OCI-M1 (cell line): Measurements from ENCODE around the gene ZNF236.
"Not testable (repeated sequence)": the region's sequence is repeated elsewhere in the genome, so short reads cannot be mapped to it uniquely, and the experiment has no call there.

Experiments
- DNase-seq: peaks from one replicate; lab custom pipeline; 2025; lab: John Stamatoyannopoulos, UW

Gene ZNF236

GRCh38 chr18:76908277-76908676 is 85.9 kb downstream of the ZNF236 start:
- DNase-seq, result no peak

GRCh38 chr18:76909439-76909838 is 87.1 kb downstream of the ZNF236 start:
- no peak for DNase-seq

- no peak for DNase-seq
Measured at GRCh38 chr18:76911440-76911839, 89.1 kb downstream of the ZNF236 start.

GRCh38 chr18:76913583-76913982 is 91.2 kb downstream of the ZNF236 start:
- no peak for DNase-seq

DNA sequence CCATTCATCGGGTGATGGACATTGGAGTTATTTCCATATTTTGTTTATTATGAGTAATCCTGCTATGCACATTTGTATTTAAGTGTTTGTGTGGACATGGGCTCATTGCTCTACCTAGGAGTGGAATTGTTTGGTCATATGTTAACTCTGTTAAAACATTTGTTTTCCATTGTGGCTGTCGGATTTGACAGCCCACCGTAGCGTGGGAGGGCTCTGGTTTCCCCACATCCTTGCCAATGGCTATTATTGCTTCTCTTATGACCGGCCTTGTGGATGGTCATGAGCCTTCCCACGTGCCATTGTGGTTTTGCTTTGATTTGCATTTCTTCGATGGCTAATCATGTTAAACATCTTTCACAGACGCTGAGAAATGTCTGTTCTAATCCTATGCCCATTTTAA is 92.0 kb downstream of the ZNF236 start:
- no peak for DNase-seq

DNA sequence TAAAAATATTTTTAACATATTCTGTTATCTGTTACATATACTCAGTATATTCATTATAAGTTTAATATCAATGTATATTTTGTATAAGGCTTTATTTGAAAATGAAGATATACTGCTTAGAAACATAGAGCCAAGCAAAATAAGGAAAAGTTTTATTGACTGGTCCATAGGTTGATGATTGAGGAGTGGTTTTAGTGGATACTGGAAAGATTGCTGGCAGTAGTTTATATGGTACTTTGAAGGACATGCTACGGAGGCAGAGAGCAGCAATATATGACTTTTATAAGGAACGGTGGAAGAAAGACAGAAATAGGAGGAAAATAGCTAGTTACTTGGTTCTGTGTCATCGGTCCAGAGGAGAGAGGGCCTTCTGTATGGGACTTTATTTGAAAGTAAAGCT is 92.4 kb downstream of the ZNF236 start:
- no peak for DNase-seq

- no peak for DNase-seq
Measured at GRCh38 chr18:76915456-76915855, 93.1 kb downstream of the ZNF236 start.

DNA sequence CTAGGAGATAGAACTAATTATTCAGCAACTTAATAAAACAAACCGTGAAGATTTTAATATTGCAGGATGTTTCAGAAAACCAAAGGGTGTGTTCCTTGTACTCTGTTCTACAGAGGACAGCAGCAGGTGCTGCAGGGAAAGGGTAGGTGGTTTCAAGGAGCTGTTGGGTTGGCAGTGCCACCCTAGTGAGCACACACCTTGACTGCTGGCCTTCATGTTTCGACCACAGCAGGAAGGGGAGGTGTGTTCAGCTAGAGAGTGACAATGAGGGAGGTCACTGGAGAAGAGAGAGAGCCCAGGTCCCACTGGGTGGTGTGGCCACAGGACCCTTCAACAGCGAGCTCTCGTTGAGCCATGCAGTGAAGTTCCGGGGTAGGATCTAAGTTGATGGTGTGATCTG is 98.6 kb downstream of the ZNF236 start:
- no peak for DNase-seq

- DNase-seq, result peak; percentile 63
Measured at GRCh38 chr18:76922107-76922506, 99.8 kb downstream of the ZNF236 start.

- DNase-seq, result peak; percentile 53
Measured at GRCh38 chr18:76923485-76924085, 101.2 kb downstream of the ZNF236 start.

GRCh38 chr18:76925501-76925900 is 103.1 kb downstream of the ZNF236 start:
- no peak for DNase-seq

DNA sequence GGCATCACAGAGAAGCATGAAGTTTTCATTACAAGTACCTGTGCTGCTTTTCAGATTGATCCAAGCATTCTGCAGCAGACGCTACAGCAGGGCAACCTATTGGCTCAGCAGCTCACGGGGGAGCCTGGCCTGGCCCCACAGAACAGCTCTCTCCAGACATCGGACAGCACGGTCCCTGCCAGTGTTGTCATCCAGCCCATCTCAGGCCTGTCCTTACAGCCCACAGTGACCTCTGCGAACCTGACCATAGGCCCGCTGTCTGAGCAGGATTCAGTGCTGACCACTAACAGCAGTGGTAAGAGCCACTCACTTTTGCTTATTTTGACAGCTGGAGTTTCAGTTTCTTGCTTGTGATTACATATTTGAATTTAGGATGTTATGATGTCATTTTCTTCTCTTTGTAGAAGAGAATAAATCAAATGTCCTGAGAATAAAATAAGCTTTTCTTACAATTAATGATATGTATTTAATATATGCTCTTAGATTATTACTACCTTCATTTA is 104.9 kb downstream of the ZNF236 start:
- no peak for DNase-seq

DNA sequence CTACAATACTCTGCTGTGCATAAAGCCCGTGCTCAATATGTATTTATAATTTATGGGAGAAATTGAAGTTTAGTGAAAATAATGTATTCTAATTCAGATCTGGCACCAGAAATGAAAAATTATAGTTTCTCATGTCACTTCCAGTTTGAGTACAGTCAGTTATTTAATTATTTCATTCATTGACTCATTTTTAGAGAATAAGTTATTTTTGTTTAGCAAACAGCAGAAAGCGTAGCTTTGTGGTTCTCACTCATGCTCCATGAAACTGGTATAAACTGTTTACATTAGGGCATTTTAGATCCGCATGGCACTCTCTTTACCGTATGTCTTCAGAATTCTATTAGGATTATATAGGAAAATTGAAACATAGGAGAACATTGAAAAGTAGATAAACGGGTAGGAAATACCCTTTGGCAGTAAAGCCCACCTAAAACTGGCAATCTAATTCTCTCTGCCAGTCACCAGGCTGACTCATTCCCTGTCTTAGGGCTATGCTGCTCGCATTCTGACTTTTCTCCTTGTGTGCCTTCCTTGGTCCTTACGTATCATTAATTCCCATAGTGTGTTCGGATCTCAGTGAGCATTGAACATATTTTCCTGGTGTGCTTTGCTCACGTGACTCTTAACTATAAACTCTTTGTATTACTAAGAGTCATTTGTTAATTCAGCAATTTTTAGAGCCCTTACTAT is 106.0 kb downstream of the ZNF236 start:
- DNase-seq, result no peak

GRCh38 chr18:76931171-76931570 is 108.8 kb downstream of the ZNF236 start:
- DNase-seq, result no peak

GRCh38 chr18:76932026-76932819 is 109.9 kb downstream of the ZNF236 start:
- DNase-seq, result no peak

DNA sequence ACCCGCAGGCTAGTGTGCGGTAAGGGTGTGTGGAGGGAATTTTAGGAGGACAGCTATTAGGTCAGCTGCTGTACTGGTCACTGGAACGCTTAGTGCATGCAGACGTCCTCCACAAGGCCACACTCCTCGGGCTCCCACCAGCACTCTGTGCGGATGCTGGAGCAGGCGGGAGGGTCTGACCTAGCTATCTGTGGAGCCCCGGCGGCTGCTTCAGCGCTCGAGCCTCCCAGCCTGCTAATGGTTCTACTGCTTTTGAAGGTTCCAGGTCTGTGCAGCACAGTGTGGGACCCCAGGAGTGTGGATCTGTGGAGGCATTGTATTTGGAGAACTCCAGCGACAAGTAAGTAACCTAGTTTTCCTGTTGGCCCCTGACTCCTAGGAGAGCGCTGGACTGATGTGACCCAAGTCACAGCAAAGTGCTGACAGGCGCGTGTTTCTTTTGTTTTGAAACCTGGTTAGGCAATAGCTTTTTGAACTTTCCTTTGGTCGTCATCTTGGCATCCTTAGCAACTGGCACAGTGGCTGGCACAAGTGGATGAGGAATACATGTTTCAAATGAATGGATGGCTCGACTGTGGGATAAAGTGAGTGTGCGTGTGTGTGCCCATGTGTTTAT is 113.5 kb downstream of the ZNF236 start:
- DNase-seq, result no peak

DNA sequence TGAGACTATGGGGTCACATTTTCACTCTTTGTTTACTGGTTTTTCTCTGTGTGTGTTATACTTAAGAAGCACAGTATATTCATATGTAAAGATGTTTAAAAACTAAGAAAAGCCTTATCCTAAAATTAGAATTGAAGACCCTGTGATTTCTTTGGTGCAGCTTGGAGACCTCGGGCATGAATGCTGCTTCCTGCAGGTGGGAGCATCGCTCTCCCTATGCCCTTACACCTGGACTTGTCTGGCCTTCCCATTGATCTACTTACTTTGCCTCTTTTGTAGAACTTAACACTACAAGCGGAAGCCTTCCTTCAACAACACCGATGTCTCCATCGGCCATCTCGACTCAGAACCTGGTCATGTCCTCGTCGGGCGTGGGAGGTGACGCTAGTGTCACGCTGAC is 114.5 kb downstream of the ZNF236 start:
- no peak for DNase-seq

DNA sequence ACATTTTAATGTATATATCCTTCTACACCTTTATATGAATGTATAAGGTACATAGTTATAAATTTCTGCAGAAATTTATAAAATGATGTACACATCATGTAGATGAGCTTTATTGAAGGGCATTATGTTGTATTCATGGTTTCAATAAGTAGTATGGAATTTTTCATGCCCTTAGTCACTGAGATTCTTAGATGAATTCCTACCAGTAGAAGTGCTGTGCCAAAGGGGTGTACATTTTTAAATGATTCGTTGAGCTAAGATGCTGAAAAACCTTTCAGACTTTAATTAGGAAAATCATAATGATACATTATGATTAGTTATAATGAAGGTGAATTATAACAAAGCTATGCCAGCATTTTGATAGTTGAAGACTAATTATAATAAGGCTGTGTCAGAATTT is 115.2 kb downstream of the ZNF236 start:
- DNase-seq, result no peak

GRCh38 chr18:76938619-76939018 is 116.3 kb downstream of the ZNF236 start:
- DNase-seq, result no peak

DNA sequence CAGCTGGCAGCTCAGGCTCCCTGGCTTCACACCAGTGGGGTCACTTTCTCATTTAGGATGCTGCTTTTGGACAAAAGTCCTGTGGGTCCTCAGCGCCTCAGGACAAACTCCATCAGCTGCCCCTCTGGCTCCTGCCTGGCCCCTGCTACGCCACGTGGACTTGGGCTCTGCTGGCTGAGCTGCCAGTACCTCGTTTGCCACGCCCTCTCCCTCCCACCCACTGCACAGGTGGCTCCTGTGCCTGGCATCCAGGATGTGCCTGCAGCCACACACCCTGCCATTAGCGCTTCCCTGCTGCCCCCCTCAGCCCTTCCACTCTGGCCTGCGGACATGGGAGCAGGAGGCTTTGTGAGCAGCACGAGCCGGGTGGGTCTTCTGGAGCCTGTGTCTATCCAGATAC is 118.9 kb downstream of the ZNF236 start:
- no peak for DNase-seq

- no peak for DNase-seq
Measured at GRCh38 chr18:76943542-76944339, 121.4 kb downstream of the ZNF236 start.

GRCh38 chr18:76944346-76944745 is 122.0 kb downstream of the ZNF236 start:
- DNase-seq, result not testable (repeated sequence)
